Erythroblast (primary cell): Measurements from ENCODE around the gene DGKQ.

ENCODE experiments used
- GATA1 ChIP-seq: IDR thresholded peaks from 2 replicates; pipeline ENCODE4 v1.6.1; 2011; ENCODE audit warnings: low read depth, mild to moderate bottlenecking, control low read depth, low read length, moderate library complexity
- POLR2A ChIP-seq: IDR thresholded peaks from 2 replicates; pipeline ENCODE4 v1.6.1; 2011; ENCODE audit warnings: mild to moderate bottlenecking, low read length

GRCh38 chr4:1004071-1004418, 30.7 kb upstream of the DGKQ start:
- TF ChIP-seq POLR2A (no peak), GATA1 (no peak)
